AG08395 (cell line): ENCODE data around the gene ZNF487.
"Not testable (repeated sequence)": the region's sequence is repeated elsewhere in the genome, so short reads cannot be mapped to it uniquely, and the experiment has no call there.

Source experiments
- DNase-seq: peaks from one replicate; pipeline ENCODE4 v3.0.0; 2012; ENCODE audit warnings: mixed read lengths, low spot score

Gene ZNF487

DNA sequence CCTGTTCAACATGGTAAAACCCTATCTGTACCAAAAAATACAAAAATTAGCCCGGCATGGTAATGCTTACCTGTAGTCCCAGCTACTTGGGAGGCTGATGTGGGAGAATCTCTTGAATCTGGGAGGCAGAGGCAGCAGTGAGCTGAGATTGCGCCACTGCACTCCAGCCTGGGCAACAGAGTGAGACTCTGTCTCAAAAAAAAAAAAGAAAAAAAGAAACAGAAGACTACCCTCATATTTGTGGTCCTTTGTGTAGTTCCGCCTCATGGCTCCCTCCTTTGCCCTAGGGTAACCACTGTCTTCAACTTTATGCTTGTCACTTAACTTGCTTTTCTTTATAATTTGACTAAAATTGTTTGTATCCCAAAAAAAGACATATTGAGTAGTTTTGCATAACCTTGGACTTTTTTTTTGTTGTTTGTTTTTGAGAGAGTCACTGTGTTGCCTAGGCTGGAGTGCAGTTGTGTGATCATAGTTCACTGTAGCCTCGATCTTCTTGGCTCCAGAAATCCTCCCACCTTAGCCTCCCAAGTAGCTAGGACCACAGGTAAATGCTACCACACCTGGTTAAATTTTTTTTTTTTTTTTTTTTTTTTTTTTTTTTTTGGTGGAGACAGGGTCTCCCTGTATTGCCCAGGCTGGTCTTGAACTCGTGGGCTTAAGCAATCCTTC is 3.7 kb downstream of the ZNF487 start:
- DNase-seq = no peak

DNA sequence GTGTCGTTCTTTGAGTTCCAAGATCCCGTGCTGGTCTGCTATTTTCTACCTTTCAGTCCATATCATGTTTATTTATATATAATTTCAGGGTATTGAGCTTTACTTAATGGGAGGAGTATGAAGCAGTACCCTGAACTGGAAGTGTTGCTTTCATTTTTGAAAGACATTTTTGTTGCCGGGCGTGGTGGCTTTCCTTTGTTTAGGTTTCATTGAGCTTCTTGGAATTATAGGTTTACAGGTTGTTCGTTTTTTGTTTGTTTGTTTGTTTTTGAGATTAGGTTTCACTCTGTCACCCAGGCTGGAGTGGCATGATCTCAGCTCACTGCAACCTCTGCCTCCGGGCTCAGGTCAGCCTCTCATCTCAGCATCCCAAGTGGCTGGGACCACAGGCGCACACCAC is 7.4 kb downstream of the ZNF487 start:
- DNase-seq = no peak

DNA sequence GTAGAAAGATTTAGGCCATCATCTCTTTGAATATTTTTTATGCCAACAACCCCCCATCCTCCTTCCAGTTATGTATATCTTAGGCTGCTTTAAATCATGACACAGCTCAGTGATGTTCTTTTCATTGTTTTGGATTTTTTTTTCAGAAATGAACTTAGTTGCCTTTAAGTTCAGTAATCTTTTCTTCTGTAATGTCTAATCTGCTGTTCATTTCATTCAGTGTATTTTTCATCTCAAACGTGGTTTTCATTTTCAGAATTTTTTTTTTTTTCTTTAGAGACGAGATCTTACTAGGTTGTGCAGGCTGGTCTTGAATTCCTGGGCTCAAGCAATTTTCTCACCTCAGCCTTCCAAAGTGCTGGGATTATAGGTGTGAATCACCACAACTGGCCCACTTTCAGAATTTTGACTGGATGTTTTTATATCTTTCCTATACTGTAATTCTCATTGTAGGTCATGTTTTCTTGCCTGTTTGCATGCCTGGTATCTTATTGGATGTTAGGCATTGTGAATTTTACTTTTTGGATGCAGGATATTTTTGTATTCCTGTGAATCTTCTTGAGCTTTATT is 8.1 kb downstream of the ZNF487 start:
- DNase-seq = no peak

DNA sequence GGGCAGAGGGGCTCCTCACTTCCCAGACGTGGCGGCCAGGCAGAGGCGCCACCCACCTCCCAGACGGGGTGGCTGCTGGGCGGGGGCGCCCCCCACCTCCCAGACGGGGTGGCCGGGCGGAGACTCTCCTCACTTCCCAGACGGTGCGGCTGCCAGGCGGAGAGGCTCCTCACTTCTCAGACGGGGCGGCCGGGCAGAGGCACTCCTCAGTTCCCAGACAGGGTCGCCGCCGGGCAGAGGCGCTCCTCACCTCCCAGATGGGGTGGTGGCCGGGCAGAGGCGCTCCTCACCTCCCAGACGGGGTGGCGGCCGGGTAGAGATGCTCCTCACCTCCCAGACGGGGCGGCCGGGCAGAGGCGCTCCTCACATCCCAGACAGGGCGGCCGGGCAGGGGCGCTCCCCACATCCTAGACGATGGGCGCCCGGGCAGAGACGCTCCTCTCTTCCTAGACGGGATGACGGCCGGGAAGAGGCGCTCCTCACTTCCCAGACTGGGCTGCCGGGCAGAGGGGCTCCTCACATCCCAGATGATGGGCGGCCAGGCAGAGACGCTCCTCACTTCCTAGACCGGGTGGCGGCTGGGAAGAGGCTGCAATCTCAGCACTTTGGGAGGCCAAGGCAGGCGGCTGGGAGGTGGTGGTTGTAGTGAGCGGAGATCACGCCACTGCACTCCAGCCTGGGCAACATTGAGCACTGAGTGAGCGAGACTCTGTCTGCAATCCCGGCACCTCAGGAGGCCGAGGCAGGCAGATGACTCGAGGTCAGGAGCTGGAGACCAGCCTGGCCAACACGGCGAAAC is 9.5 kb downstream of the ZNF487 start:
- not testable (repeated sequence) for DNase-seq

DNA sequence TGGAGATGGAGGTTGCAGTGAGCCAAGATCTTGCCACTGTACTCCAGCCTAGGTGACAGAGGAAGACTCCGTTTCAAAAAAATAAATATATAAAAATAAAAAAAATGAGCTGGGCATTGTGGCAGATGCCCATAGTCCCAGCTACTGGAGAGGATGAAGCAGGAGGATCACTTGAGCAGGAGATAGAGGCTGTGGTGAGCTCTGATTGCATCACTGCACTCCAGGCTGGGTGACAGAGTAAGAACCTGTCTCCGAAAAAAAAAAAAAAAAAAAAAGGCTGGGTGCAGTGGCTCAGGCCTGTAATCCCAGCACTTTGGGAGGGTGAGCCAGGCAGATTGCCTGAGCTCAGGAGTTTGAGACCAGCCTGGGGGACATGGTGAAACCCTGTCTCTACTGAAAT is 11.8 kb downstream of the ZNF487 start:
- no peak for DNase-seq

DNA sequence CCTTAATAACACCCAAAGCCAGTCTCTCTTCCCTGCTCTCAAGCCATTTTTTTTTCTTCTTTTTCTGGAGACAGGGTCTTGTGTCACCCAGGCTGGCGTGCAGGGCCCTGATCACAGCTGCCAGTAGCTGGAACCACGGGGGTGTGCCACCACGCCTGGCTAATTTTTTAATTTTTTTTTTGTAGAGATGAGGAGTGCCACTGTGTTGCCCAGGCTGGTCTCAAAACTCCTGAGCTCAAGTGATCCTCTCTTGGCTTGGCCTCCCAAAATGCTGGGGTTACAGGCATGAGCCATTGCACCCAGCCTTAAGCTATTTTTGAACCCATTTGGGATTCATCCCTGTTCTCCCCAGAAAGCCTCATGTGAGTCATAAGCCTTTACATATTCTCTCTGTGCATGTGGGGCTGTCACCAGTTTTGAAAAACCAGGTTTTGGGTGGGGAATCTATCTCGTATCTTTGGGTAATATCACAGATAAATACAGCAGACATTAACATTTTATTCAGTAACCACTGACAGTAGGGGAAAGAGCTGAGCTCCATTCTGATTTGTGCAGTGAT is 15.5 kb downstream of the ZNF487 start:
- no peak for DNase-seq

DNA sequence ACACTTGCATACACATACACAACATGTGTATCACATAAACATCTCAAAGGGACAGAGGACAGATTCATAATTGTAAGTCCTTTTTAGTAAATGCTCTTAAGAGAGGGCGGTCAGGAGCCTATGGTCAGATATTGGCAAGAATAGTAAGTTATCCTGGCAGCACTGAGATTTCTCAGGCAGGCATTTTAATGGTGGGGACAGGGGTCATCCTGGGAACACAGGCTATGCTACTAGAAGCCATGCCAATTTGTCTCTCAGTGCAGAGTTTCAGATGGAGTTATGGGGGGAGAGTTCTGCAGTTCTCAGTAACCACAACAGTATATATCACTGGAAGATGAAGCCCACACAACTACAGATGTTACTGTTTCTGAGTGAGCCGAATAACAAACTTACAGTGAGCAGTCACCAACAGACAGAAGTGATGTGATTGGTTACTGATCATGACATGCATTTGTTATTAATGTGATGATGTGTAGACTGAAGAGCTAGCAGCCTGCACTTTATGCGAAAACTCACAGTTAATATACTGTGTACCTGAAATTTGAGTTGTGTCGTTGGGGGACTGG is 16.4 kb downstream of the ZNF487 start:
- no peak for DNase-seq

DNA sequence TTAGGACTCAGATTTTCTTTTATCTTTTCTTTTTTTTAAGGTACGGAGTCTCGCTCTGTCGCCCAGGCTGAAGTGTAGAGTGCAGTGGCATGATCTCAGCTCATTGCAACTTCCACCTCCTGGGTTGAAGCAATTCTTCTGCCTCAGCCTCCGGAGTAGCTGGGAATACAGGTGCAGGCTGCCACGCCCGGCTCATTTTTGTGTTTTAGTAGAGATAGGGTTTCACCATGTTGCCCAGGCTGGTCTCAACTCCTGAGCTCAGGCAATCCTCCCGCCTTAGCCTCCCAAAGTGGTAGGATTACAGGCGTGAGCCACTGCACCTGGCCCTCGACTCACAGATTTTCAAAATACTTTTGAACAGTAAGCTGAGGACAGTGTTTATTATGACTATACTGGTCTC is 17.1 kb downstream of the ZNF487 start:
- DNase-seq = not testable (repeated sequence)

DNA sequence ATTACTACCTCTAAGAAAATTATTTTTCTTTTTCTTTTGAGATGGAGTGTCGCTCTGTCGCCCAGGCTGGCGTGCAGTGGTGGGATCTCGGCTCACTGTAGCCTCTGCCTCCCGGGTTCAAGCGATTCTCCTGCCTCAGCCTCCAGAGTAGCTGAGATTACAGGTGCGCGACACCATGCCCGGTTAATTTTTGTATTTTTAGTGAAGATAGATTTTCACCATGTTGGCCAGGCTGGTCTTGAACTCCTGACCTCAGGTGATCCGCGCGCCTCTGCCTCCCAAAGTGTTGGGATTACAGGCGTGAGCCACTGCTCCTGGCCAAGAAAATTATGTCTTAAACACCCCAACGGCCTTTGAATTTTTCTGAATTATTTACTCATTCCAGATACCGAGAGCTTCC is 19.6 kb downstream of the ZNF487 start:
- DNase-seq = not testable (repeated sequence)

DNA sequence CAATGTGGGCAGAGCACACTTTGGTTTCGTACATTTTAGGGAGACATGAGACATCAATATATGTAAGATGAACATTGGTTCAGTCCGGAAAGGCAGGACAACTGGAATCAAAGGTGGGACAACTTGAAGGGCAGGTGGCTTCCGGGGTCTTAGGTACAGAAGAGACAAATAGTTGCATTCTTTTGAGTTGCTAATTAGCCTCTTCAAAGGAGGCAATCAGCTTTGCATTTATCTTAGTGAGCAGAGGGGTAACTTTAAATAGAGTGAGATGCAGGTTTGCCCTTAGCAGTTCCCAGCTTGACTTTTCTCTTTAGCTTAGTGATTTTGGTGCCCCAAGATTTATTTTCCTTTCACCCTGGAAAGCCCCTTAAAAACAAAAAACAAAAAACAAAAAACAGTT is 21.3 kb downstream of the ZNF487 start:
- no peak for DNase-seq

DNA sequence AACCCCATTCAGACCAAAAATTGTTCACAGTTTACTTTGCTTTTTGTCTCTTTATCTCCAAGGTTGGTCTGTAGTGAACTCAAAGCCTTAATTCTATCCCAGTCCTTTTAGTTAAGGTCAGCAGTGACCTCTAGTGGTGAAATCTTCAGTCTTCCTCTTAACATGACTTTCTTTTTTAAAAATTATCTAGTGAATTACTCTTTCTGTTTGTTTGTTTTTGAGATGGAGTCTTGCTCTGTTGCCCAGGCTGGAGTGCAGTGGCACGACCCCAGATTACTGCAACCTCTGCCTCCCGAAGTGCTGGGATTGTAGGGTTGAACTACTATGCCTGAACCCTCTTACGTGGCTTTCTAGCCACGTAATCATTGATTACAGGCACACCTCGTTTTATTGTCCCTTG is 25.0 kb downstream of the ZNF487 start:
- DNase-seq = peak; percentile 70

DNA sequence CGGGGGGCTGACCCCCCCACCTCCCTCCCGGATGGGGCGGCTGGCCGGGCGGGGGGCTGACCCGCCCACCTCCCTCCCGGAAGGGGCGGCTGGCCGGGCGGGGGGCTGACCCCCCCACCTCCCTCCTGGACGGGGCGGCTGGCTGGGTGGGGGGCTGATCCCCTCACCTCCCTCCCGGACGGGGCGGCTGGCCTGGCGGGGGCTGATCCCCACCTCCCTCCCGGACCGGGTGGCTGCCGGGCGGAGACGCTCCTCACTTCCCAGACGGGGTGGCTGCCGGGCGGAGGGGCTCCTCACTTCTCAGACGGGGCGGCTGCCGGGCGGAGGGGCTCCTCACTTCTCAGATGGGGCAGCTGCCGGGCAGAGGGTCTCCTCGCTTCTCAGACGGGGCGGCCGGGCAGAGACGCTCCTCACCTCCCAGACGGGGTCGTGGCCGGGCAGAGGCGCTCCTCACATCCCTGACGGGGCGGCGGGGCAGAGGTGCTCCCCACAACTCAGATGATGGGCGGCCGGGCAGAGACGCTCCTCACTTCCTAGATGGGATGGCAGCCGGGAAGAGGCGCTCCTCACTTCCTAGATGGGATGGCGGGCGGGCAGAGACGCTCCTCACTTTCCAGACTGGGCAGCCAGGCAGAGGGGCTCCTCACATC is 28.3 kb downstream of the ZNF487 start:
- DNase-seq = not testable (repeated sequence)

DNA sequence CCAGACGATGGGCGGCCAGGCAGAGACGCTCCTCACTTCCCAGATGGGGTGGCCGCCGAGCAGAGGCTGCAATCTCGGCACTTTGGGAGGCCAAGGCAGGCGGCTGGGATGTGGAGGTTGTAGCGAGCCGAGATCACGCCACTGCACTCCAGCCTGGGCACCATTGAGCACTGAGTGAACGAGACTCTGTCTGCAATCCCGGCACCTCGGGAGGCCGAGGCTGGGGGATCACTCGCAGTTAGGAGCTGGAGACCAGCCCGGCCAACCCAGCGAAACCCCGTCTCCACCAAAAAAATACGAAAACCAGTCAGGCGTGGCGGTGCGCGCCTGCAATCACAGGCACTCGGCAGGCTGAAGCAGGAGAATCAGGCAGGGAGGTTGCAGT is 28.8 kb downstream of the ZNF487 start:
- DNase-seq = not testable (repeated sequence)

DNA sequence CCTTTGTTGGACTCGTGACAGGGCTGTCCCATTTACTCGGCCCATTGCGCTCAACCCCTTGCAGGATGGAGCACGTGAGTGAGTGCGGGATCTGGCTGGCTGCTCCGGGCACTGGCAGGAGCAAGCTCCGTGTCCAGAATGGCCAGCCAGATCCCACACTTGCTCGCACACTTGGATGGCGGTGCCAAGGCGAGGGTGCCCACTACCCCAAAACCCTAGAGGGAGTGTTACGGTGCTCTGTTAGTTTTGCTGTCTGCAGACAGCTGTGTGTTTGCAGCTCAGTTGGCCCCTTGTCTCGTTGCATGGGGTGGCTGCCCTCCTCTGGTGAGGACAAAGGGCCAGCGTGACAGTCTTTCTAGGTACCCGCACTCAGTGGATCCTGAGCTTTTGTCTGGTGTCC is 34.2 kb downstream of the ZNF487 start:
- DNase-seq = no peak

DNA sequence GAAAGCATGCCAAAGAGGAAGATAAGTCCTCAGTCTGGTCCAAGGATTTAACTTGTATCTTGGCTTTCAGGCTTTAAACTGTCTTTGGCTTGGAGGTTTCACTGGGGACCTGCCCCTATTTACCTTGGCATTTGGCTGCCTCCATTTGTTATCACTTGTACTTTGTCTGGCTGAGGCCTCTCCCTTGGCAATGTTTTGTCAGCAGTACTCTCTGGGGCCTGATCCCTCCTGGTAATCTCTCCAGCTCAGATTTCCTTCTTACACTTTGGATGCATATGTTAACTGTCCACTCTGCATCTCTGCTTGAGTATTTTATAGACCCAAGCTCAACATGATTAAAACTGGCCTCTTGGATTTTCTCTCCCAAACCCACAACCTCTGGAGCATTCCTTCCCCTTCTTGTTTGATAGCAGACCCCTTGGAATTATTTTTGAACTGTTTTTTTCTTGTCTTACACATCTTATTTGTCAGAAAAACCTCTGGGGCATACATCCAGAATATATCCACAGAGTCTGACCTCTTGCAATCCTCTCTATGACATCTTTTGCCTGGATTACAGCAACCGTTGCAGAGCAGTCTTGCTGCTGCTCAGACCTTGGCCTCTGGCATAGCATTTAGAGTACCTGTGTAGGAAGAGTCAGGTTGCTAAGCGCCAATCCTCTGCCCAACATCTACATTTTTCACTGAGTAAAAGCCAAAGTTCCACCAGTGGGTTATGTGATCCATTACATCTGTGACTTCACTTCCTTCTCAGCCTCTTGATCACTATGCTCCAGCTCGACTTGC is 35.2 kb downstream of the ZNF487 start:
- DNase-seq = no peak

DNA sequence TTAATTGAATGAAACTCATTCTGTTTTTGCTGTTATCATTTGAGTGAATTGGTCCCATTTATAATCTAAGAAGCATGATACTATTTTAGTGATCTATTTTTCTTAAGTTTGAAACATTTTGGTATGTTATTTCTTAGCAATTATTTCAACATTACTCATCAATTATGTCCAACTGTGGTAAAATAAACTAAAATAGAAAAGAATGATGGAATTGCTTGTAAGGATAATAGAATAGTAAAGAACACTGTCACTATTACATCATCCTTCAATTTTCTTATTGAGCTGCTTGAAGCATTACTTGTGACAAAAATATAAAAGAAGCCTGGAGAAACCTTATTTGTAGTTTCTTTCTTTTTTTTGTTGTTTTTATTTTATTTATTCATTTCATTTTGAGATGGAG is 42.4 kb downstream of the ZNF487 start:
- DNase-seq = no peak

DNA sequence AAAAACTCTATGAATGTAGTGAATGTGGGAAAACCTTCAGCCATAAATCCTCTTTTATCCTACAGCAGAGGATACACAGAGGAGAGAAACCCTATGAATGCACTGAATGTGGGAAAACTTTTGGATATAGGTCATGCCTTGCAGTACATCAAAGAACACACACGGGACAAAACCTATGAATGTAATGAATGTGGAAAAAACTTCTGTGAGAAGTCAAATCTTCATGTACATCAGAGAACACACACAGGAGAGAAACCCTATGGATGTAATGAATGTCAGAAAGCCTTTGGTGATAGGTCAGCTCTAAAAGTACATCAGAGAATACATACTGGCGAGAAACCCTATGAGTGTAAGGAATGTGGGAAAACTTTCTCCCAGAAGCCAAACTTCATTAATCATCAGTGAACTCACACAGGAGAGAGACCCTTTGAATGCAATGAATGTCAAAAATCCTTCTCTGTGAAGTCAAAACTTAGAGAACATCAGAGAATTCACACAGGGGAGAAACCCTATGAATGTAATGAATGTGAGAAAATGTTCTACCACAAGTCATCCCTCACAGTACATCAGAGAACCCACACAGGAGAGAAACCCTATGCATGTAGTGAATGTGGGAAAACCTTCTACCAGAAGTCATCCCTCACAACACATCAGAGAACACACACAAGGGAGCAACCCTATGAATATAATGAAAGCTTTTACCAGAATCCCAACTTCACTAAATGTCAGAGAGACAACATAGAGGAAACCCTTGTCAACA is 45.6 kb downstream of the ZNF487 start:
- no peak for DNase-seq

DNA sequence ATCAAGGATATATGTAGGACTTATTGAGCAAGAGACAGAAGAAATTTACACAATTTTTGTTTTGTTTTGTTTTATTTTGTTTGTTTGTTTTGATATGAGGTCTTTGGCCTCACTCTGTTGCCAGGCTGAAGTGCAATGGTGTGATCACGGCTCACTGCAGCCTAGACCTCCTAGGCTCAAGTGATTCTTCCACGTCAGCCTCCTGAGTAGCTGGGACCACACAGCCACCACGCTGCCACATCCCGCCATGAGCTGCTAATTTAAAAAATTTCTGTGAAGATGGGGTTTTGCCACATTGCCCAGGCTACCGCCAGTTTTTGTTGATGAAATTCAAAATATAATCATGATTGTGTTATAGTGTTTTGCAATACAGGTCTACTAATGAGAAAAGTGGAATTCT is 54.9 kb downstream of the ZNF487 start:
- DNase-seq = no peak

DNA sequence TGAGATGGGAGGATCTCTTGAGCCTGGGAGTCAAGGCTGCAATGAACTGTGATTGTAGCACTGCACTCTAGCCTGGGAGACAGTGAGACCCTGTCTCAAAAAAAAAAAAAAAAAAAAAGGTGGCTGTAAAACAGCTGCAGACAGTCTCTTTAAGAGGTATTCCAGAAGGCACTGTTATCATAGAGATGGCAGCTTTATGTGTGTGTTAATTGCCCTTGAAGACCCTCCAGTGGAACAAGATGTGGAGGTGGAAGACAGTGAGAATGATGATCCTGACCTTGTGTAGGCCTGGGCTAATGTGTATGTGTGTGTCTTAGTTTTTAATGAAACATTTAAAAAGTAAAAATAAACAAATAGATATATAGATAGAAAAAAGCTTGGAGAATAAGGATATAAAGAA is 66.0 kb downstream of the ZNF487 start:
- DNase-seq = no peak

DNA sequence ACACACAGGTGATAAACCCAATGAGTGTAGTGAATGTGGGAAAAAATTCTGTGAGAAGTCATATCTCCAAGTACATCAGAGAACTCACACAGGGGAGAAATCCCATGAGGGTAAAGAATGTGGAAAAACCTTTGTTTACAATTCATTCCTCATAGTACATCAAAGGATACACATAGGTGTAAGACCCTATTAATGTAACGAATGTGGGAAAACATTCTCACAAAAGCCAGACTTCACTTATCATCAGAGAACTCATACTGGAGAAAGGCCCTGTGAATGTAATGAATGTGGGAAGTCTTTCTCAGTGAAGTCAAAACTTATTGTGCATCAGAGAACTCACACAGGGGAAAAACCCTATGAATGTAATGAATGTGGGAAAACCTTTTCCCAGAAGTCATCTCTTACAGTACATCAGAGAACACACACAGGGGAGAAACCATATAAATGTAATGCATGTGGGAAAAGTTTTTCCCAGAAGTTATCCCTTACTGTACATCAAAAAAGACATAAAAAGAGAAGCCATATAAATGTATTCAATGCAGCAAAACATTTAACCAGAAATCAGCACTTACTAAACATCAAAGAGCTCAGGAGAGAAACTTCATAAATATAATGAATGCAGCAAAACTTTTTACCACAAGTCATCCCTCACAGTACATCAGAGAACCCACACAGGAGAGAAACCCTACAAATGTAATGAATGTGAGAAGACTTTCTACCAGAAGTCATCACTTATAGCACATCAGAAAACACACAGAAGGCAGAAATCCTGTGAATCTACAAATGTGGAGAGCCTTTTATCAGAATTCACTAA is 87.7 kb downstream of the ZNF487 start:
- no peak for DNase-seq
